Right atrium auricular region (tissue), 2 donors: ENCODE results near the gene MPP4. TPM values are rescaled to one million over a fixed set of nuclear protein-coding genes. Genes with fewer than 3 reads are reported as not detected.

Experiments used
- DNase-seq: peaks from one replicate; pipeline ENCODE4 v3.0.0-alpha.2; 2019; ENCODE audit warnings: low spot score
- H3K27ac ChIP-seq, 2 donors: fragments of 200-600 bp; sonication (generic); 1 replicate in 1 of 2; 2 replicates in 1 of 2; pipeline ENCODE4 v1.5.1; 2016 to 2019
- H3K27me3 ChIP-seq, 2 donors: fragments of 200-600 bp; sonication (generic); one replicate each; pipeline versions ENCODE4 v1.5.1 to v1.6.0; 2017 to 2019
- H3K36me3 ChIP-seq: fragments of 200-600 bp; sonication (generic); one replicate; pipeline ENCODE4 v1.5.1; 2016
- H3K4me1 ChIP-seq, 2 donors: fragments of 200-600 bp; sonication (generic); one replicate each; pipeline versions ENCODE4 v1.5.1 to v1.6.0; 2017 to 2019
- H3K4me3 ChIP-seq, 2 donors: fragments of 200-600 bp; sonication (generic); 1 replicate in 1 of 2; 2 replicates in 1 of 2; pipeline ENCODE4 v1.5.1; 2017 to 2019; ENCODE audit warnings: mild to moderate bottlenecking in 1 of 2, moderate library complexity in 1 of 2
- H3K9me3 ChIP-seq, 2 donors: fragments of 200-600 bp; sonication (generic); one replicate each; pipeline ENCODE4 v1.5.1; 2019
- total RNA-seq, 2 donors: library from RNA; depleted of rRNA; stranded (reverse); fragments of >200 nt; gene quantifications; one replicate each; pipeline ENCODE4 v1.1.0, GENCODE V29; 2016
- TF ChIP-seq, protein P1 (sequence below), 2 donors: fragments of 200-600 bp; sonication (generic); IDR thresholded peaks; one replicate each; pipeline ENCODE4 v1.5.1; 2019; ENCODE audit warnings: antibody characterized with exemption in 2 of 2

Gene MPP4
- total RNA-seq, 2 donors from 2014 or later: 0.35 TPM; not detected in 1

DNA sequence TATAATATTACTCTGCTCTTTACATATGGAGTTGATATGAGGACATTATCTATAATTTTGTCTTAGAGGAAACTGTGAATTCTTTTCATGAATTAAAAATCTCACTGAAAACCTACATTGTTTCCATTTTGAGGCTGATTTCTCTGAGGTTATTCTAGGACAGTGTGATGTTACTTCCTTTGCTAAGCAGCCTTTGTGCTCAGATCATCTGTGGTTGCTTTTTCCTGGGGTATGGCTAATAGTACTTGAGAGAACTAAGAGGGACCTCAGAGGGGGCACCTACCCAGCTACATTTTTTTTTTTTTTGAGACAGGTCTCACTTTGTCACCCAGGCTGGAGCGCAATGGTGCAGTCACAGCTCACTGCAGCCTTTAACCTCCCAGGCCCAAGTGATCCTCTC is 8.7 kb upstream of the MPP4 start:
- H3K36me3 ChIP-seq: peaks cover 91% of the 10 kb centered on the region
- no peaks in the 10 kb centered on the region for H3K9me3 ChIP-seq

DNA sequence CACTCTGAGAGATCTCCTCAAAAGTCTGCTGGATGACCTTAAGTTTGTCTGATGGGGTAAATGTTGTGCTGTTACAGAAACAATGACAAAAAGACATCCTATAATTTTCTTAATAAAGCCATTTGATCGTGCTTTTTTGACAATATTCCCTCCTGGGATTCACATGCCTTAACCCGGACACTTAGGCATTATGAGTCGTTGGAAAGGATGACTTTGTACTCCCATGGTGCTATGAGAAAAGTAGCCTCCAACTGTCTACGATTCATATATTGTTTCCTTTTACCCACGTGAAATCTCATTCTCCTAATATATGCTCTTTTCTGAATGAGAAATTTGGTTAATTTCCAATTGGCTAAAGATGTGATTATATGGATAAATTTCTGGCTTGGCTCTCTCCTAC is 6.1 kb upstream of the MPP4 start:
- Histone ChIP-seq H3K27ac (no peak overlapping the region), H3K4me3 (no peak overlapping the region), H3K27me3 (no peaks in the 10 kb centered on the region), H3K36me3 (peaks cover 88% of the 10 kb centered on the region), H3K9me3 (no peaks in the 10 kb centered on the region), H3K4me1 (no peaks in the 10 kb centered on the region)
- no peak for DNase-seq
- TF ChIP-seq, protein P1, sequence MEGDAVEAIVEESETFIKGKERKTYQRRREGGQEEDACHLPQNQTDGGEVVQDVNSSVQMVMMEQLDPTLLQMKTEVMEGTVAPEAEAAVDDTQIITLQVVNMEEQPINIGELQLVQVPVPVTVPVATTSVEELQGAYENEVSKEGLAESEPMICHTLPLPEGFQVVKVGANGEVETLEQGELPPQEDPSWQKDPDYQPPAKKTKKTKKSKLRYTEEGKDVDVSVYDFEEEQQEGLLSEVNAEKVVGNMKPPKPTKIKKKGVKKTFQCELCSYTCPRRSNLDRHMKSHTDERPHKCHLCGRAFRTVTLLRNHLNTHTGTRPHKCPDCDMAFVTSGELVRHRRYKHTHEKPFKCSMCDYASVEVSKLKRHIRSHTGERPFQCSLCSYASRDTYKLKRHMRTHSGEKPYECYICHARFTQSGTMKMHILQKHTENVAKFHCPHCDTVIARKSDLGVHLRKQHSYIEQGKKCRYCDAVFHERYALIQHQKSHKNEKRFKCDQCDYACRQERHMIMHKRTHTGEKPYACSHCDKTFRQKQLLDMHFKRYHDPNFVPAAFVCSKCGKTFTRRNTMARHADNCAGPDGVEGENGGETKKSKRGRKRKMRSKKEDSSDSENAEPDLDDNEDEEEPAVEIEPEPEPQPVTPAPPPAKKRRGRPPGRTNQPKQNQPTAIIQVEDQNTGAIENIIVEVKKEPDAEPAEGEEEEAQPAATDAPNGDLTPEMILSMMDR (IDR thresholded peaks at IDR 0.05): no peak

More for the DNA sequence above, 8.7 kb upstream of the MPP4 start:
- Histone ChIP-seq H3K27me3 (no peaks in the 10 kb centered on the region), H3K27ac (no peak overlapping the region), H3K4me1 (no peaks in the 10 kb centered on the region), H3K4me3 (no peak overlapping the region)
- no peak for DNase-seq
- TF ChIP-seq, protein P1 (IDR thresholded peaks at IDR 0.05): no peak

DNA sequence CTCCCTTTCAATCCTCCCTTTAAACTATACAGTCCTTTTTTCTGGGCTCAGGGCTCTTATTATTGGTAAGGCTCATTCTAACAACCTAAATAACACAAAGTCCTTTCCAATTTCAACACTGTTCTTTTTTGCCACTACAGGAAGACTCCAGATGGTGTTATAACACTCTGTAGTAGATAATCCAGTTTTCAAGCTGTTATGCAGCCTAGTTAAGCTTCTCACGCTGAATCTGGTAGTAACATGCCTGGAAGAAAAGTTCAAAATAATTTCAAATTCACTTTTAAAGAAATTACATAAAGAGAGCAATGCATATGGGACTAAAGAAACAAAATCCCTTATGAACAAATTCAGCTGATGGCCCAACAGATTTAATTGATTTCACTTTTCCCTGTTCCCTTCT is 3.2 kb upstream of the MPP4 start:
- peaks cover 0 to 14% of the 10 kb centered on the region in 2 donors for H3K4me1 ChIP-seq
- no peak for DNase-seq
- TF ChIP-seq, protein P1 (IDR thresholded peaks at IDR 0.05): no peak
- H3K27me3 ChIP-seq: no peaks in the 10 kb centered on the region
- H3K36me3 ChIP-seq: peaks cover 59% of the 10 kb centered on the region
- H3K9me3 ChIP-seq: no peaks in the 10 kb centered on the region
- no peak overlapping the region for H3K4me3 ChIP-seq
- no peak overlapping the region for H3K27ac ChIP-seq

DNA sequence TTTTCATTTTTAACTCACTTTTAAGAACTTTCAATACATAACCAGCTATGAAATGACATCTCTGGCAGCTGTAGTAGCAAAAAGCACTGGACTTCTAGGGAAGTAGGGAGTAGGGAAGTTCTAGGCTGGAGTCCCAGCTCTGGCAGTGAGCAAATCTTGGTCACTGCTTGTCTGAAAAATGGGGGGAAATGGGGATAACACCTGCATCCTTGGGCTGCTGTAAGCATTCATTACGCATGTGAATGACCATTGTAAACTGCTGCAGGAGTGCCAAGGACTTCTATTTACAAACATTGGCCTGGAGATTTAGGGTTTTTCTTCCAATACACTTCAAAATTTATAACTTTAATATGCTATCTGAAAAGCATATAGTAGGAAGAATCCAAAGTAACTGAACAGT is 972 bp upstream of the MPP4 start:
- no peak for DNase-seq
- TF ChIP-seq, protein P1 (IDR thresholded peaks at IDR 0.05): no peak
- Histone ChIP-seq H3K36me3 (peaks cover 41% of the 10 kb centered on the region), H3K27me3 (no peaks in the 10 kb centered on the region), H3K4me1 (peaks cover 0 to 23% of the 10 kb centered on the region in 2 donors), H3K27ac (no peak overlapping the region), H3K4me3 (no peak overlapping the region), H3K9me3 (no peaks in the 10 kb centered on the region)

DNA sequence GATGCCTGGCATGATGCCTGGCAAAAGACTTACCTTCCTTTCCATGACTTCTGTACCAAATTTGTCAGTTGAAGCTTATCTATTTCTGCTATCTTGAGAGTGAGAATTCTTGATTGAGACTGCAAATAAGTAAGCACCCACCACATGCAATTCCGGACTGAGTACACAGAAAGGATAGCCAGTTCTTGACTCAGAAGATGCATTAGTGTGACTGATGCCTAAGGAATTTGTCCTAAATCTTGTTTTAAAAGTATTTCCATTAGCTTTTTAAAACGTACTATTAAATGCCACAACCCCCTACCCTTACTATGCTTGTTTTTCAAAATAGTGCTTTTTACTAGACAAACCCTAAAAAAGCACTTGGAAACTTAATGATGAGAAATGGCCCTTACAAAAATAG is 545 bp downstream of the MPP4 start:
- Histone ChIP-seq H3K27me3 (no peaks in the 10 kb centered on the region), H3K4me3 (no peak overlapping the region), H3K4me1 (peaks cover 0 to 23% of the 10 kb centered on the region in 2 donors), H3K27ac (no peak overlapping the region), H3K9me3 (no peaks in the 10 kb centered on the region), H3K36me3 (peaks cover 25% of the 10 kb centered on the region)
- TF ChIP-seq, protein P1 (IDR thresholded peaks at IDR 0.05): no peak
- no peak for DNase-seq

DNA sequence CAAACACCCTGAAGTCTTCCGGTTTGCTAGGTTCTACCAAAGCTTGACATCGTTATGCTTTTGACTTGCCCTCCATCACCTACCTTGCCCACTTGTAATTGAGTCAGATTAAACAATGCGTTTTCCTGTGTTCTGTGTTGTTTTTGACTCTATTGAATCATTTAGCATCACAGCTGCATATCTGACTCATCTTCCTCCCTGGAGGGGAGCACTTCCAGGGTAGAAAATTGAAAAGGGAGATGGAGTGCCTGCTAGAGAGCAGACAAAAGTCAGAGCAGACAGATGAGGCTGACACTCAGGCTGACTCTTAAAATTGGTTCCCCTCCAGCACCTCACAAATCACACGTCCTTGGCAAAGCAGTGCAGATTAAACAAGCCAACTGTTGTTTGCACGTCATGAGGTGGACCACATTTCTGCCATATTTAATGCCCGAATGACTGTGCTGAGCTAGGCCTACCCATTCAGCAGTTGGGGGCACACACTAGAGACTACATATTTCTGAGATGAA is 2.2 kb downstream of the MPP4 start:
- no peak overlapping the region for H3K27ac ChIP-seq

More for the DNA sequence above, 2.2 kb downstream of the MPP4 start:
- H3K27me3 ChIP-seq: no peaks in the 10 kb centered on the region
- H3K4me3 ChIP-seq: no peak overlapping the region
- H3K36me3 ChIP-seq: peaks cover 8% of the 10 kb centered on the region
- no peak for DNase-seq
- TF ChIP-seq, protein P1 (IDR thresholded peaks at IDR 0.05): no peak
- peaks cover 0 to 23% of the 10 kb centered on the region in 2 donors for H3K4me1 ChIP-seq
- H3K9me3 ChIP-seq: no peaks in the 10 kb centered on the region
